Measurements from ENCODE around the gene CWC15.
"Not testable (repeated sequence)": the region's sequence is repeated elsewhere in the genome, so short reads cannot be mapped to it uniquely, and the experiment has no call there.

The CWC15 gene

DNA sequence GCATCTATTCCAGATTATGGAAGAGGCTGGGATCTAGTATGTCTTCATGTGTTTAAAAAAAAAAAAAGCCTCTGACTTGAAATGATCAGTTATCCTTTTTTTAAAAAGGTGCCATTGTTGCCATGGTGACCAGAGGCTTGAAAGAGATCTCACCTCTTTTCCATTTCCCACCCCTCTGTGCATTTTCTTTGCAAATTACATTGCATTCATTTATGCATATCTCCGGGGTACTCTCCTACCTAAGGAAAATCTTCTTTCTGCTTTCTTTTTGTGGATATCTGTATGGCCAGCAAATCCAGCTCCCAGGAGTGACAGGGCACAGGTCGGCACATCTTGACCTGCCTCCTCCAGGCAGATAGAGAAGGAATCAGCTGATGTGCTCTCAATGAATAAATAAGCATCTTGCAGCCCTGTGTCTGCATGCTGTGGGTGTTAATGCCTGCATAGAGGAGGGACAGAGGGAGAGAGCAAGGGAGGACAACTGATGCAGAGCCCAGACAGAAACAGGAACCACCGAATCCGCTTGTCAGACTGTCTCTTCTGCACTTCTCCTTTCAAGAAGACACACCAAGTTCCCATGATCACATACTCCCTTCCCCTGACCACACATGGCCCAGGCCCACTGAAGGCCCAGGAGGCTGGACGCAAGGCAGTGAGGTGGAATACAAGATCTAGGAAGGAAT is 50.9 kb downstream of the CWC15 start:
- DNase-seq (ENCODE audit: low read depth in 1 of 2, low spot score in 1 of 2): no peak

DNA sequence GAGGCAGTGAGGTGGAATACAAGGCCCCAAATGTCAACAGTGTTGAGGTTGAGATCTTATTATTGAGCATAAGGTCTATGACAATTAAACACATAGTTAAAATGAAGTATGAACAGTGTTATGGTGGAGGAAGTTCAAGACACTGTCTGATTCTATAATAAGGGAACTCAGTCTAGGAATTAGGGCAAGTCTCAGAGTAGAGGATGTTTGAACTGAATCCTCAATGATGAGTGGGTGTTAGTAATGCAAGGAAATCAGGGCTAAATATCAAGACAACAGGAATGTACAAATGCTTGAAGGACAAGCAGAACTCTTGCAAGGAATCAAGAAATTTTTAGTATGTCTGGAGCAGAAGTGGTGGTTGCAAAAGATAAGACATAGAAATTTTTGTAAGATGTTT is 53.0 kb downstream of the CWC15 start:
- DNase-seq (ENCODE audit: low read depth in 1 of 2, low spot score in 1 of 2): no peak

DNA sequence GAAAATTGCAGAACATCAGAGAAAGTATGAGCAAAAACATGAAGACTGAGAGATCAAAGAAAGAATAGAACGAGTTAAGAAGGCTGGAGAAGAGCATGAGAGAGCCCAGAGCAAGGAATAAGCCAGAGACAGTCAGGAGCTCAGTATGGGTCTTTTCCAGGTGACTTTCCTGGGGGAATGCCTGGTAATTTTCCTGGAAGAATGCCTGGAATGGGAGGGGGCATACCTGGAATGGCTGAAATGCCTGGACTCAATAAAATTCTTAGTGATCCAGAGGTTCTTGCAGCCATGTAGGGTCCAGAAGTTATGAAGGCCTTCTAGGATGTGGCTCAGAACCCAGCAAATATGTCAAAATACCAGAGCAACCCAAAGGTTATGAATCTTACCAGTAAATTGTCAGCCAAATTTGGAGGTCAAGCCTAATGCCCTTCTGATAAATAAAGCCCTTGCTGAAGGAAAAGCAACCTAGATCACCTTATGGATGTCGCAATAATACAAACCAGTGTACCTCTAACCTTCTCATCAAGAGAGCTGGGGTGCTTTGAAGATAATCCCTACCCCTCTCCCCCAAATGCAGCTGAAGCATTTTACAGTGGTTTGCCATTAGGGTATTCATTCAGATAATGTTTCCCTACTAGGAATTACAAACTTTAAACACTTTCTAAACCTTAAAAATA is 59.5 kb downstream of the CWC15 start:
- DNase-seq (ENCODE audit: low read depth in 1 of 2, low spot score in 1 of 2): not testable (repeated sequence)

DNA sequence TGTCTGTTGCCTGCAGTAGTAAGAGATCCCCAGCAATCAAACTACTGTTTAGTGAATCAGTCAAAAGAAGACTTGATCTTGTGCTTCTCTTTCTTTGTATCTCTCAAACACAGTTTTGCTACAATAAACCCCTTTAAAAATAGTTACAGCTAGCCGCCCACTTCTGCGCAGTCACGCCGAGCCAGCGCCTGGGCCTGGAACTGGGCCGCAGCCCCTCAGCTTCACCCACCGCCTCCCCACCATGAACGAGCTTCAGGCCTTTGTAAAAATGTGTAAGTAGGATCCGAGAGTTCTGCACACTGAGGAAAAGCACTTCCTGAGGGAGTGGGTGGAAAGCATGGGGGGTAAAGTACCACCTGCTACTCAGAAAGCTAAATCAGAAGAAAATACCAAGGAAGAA is 60.5 kb downstream of the CWC15 start:
- DNase-seq (ENCODE audit: low read depth in 1 of 2, low spot score in 1 of 2): no peak

All from activated CD4-positive, alpha-beta T cell treated with anti-CD3 and anti-CD28 coated beads, Interleukin-2, amount 50 U/mL, for 24 hours (primary cell).